GM23338 (cell line): ENCODE measurements around the gene MAST3. TPM values are rescaled to one million over a fixed set of nuclear protein-coding genes. Genes with fewer than 3 reads are reported as not detected.

Experiments used
- CREB1 ChIP-seq: fragments of 250-450 bp; sonication (Bioruptor Pico); IDR thresholded peaks from 2 replicates; pipeline ENCODE4 v1.5.0; 2020; ENCODE audit warnings: low read depth, mild to moderate bottlenecking, moderate library complexity
- CTCF ChIP-seq, 2 experiments: fragments of 200-600 bp in 1 of 2; sonication (generic) in 1 of 2; conservative IDR thresholded peaks; 2 replicates each; pipeline versions ENCODE4 v1.5.1 to v1.6.1; 2016 to 2017; ENCODE audit warnings: antibody characterized with exemption in 2 of 2, low read depth in 2 of 2, mild to moderate bottlenecking in 2 of 2, moderate library complexity in 1 of 2
- EZH2 ChIP-seq: fragments of 200-600 bp; sonication (generic); IDR thresholded peaks from one replicate; pipeline ENCODE4 v1.8.0; 2017; ENCODE audit warnings: antibody characterized with exemption, mild to moderate bottlenecking, low read depth; ENCODE audit not compliant: unreplicated experiment
- EZH2phosphoT487 ChIP-seq: fragments of 200-600 bp; sonication (generic); IDR thresholded peaks from one replicate; pipeline ENCODE4 v1.8.1; 2018; ENCODE audit warnings: antibody characterized with exemption; ENCODE audit not compliant: unreplicated experiment
- NANOG ChIP-seq: IDR thresholded peaks from 2 replicates; pipeline ENCODE4 v1.6.1; 2016; ENCODE audit warnings: antibody characterized with exemption, borderline replicate concordance
- REST ChIP-seq: IDR thresholded peaks from one replicate; pipeline ENCODE4 v1.6.1; 2018; ENCODE audit warnings: antibody characterized with exemption; ENCODE audit not compliant: unreplicated experiment
- STAT1 ChIP-seq: IDR thresholded peaks from one replicate; pipeline ENCODE4 v1.6.1; 2016; ENCODE audit warnings: antibody characterized with exemption; ENCODE audit not compliant: unreplicated experiment
- ZNF114 ChIP-seq: fragments of 250-450 bp; sonication (Bioruptor Pico); IDR thresholded peaks from 2 replicates; pipeline ENCODE4 v1.5.0; 2020; ENCODE audit warnings: mild to moderate bottlenecking, moderate library complexity
- ZNF331 ChIP-seq: fragments of 250-450 bp; sonication (Bioruptor Pico); IDR thresholded peaks from 2 replicates; pipeline ENCODE4 v1.5.0; 2020; ENCODE audit warnings: low read depth, mild to moderate bottlenecking, moderate library complexity
- ZNF462 ChIP-seq: fragments of 250-450 bp; sonication (Bioruptor Pico); IDR thresholded peaks from 2 replicates; pipeline ENCODE4 v1.5.0; 2020; ENCODE audit warnings: mild to moderate bottlenecking, moderate library complexity
- polyA plus RNA-seq: library from polyadenylated mRNA; unstranded; fragments of >200 nt; fragmentation: Nextera tagmentation; extraction: Ambion mirVana; gene quantifications from 2 replicates; pipeline ENCODE4 v1.2.1, GENCODE V29; 2016
- total RNA-seq: library from RNA; depleted of rRNA; stranded (reverse); fragments of >200 nt; shearing (Covaris generic); gene quantifications from 2 replicates; pipeline ENCODE4 v1.2.3, GENCODE V29; 2014

The MAST3 gene
- total and polyA plus RNA-seq, 2 experiments from 2014 or later, result 5.6 to 8.8 TPM

- TF ChIP-seq ZNF462 (CRISPR knock-in tag), result no peak
- TF ChIP-seq ZNF331 (CRISPR knock-in tag), result no peak
- TF ChIP-seq EZH2, result no peak
- TF ChIP-seq ZNF114 (CRISPR knock-in tag), result no peak
- TF ChIP-seq STAT1, result no peak
- TF ChIP-seq CREB1 (CRISPR knock-in tag), result no peak
- TF ChIP-seq EZH2phosphoT487, result no peak
- no peak for TF ChIP-seq CTCF (conservative IDR thresholded peaks at IDR 0.05; ENCODE audit: low read depth in 2 of 2)
- no peak for TF ChIP-seq NANOG
- no peak for TF ChIP-seq REST
Observed at GRCh38 chr19:18073197-18073596, 24.4 kb upstream of the MAST3 start (continued).
